Measurements from ENCODE around the gene FGFR3.

Gene FGFR3

DNA sequence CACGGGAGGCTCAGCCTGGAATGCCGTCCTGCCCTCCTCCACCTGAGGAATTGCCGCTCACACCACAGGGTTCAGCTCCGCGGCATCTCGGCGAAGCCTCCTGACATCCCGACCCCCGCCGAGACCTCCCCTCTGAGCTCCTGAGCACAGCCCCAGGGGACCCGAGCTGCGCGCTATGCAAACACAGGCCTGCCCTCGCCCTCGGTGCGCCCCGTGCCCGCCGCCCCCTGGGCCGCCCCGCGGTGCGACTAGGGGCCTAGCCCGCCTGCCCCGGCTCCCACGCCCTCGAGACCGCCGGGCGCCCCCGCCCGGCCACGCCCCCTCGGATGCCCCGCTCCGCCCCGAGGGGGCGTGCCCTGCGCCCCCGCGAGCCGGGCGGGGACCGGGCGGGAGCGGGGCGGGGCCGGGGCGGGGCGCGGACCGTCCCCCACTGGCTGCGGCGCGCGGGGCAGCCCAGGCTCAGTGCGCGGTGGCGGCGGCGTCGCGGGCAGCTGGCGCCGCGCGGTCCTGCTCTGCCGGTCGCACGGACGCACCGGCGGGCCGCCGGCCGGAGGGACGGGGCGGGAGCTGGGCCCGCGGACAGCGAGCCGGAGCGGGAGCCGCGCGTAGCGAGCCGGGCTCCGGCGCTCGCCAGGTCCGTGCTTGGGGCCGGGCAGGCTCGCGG is at the start of gene FGFR3:
Gene FGFR3, plus strand, starts transcription at position 462 of the 664 bp plus-strand sequence. CDS start 642 bp downstream, outside the sequence.
- DNase-seq = no peak

- DNase-seq = no peak
These were observed 49.5 kb upstream of the FGFR3 start for GRCh38 chr4:1743551-1743950.

- DNase-seq = no peak
These were observed 49.1 kb upstream of the FGFR3 start for GRCh38 chr4:1743975-1744374.

- DNase-seq = no peak
These were observed 48.5 kb upstream of the FGFR3 start for GRCh38 chr4:1744552-1744951.

DNA sequence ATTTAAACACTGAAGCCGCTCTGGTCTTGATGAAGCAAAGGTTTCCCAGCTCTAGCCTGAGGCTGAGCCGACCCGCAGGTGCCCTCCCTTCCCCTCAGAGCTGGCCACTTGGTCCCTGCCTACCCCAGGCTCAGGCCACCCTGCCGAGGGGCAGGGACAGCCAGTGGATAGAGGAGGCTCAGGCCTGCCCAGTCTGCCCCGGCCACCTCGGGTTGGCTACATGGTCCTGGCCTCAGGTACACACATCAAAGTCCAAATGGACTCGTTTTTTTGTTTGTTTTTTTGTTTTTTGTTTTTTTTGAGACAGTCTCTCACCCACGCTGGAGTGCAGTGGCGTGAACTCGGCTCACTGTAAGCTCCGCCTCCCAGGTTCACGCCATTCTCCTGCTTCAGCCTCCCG is 47.9 kb upstream of the FGFR3 start:
- no peak for DNase-seq

- DNase-seq = no peak
These were observed 47.4 kb upstream of the FGFR3 start for GRCh38 chr4:1745697-1746096.

GRCh38 chr4:1746265-1746691 is 46.8 kb upstream of the FGFR3 start:
- DNase-seq = no peak

- DNase-seq = peak in 1 of 2 donors; percentile 58
These were observed 46.0 kb upstream of the FGFR3 start for GRCh38 chr4:1746919-1747602.

DNA sequence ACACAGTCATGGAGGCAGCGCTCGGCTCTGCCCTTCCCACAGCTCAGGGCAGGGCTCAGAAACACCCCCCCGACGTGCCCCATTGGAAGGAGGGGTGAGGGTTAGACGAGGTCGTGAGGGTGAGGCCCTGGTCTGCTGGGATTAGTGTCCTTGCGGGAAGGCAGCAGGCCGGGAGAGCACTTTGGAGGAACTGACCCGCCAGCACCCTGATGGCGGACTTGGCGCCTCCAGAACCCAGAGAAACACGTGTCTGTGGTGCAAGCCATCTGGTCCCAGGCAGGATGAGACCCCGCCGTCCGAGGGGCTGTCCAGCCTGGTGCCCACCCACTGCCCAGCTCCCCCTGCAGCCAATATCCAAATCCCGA is 45.5 kb upstream of the FGFR3 start:
- DNase-seq = no peak

- peak in 1 of 2 donors; percentile 51 for DNase-seq
These were observed 44.6 kb upstream of the FGFR3 start for GRCh38 chr4:1748465-1748995.

DNA sequence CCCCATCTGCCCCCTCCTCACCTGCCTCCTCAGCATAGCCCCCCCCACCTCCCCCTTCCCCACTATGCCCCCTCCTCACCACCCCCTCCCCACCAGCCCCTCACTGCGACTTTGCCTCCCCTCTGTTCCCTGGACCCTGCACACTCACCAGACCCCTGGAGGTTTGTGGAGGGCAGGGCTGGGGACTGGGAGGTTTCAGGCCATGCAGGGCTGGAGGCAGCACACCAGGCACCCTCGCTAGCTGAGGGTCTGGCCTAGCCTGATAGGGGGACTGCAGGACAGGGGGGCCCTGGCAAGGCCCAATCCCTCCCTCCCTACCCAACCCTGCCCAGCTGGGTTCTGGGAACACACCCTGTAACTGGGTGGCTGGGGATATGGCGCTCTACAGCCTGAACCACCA is 43.7 kb upstream of the FGFR3 start:
- no peak for DNase-seq

- DNase-seq = no peak
These were observed 43.3 kb upstream of the FGFR3 start for GRCh38 chr4:1749826-1750225.

GRCh38 chr4:1750381-1751154 is 42.5 kb upstream of the FGFR3 start:
- DNase-seq = no peak

DNA sequence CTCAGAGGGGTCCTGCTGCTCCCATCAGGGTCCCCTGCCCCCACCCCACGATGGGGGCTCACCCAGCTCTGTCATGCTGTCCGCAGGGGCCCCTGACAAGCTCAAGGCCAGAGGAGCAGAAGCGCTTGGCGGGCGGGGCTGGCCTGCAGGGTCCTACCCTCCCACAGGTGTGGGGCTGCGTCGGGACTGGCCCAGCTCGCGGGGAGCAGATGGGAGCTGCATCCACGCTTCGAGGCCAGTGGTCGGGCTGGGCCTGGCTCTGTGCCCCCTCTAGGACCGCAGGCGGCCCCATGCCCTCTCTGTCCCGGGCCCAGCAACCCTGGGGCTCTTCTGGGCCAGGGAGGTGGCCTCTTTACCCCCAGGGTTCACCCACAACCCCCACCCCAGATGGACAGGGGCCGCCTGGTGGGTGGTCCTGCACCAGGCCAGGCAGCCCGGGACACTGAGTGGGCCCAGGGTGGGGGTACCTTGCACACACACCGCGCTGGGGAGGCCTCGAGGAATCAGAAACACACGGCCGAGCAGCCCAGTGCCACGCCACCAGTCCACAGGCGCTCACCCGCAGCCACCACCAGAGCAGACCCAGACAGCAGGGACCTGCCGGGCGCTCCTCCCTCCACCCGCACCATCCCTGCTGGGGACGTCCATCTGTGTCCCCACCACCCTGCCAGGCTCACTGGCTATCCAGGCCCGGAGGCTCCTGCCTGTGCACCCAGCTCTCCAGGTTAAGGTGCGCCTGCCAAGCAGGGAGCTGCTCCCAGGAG is 41.8 kb upstream of the FGFR3 start:
- DNase-seq = no peak

- no peak for DNase-seq
These were observed 41.2 kb upstream of the FGFR3 start for GRCh38 chr4:1751919-1752283.

- no peak for DNase-seq
These were observed 40.6 kb upstream of the FGFR3 start for GRCh38 chr4:1752284-1753041.

DNA sequence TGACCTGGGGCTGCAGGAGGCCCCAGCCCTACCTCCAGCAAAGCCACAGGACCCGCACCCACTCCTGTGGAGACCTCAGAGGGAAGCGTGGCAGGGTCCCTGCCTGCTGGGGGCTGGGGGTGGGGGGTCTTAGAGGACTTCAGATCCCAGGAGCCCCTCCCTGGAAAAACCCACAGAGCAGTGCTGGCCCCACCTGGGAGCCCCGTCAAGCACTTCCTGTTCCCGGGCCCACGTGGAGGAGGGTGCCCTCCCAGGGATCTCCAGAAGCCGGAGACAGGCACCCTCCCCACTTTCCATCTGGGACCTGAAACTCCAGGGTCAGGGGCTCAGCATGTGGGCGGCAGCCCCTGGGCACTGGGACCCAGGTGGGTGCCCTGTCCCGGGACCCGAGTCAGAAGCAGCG is 39.8 kb upstream of the FGFR3 start:
- no peak for DNase-seq

GRCh38 chr4:1753697-1754311 is 39.3 kb upstream of the FGFR3 start:
- DNase-seq = no peak

GRCh38 chr4:1754336-1754735 is 38.8 kb upstream of the FGFR3 start:
- DNase-seq = no peak

- DNase-seq = no peak
These were observed 37.8 kb upstream of the FGFR3 start for GRCh38 chr4:1755297-1755696.

DNA sequence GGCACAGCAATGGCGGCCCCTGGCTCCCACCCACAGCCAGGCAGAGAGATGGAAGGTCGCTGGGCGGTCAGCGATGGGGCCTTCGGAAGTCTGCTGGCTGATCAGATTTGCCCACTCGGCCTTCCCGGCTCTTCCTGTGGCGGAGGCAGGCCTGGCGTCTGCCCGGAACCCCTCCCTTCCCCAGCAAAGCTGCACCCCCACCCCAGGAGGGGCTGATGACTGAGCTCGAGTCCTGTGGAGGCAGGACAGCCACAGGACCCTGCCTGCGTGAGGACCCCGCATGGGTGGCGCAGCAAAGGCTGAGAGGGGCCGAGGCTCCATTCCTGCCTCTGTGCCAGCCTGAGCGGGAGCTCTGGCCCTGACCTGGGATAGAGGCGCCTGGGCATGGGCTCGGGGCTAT is 37.0 kb upstream of the FGFR3 start:
- no peak for DNase-seq
